H54 (cell line): ENCODE measurements around the gene PMP22.

Experiments used
- DNase-seq: peaks from one replicate; pipeline ENCODE4 v3.0.0; 2011; ENCODE audit warnings: low spot score, mixed read lengths; ENCODE audit not compliant: insufficient read length
- FAIRE-seq: peaks from 3 replicates; lab custom pipeline; 2011; peaks lifted over from hg19 to GRCh38; lab: Jason Lieb, UNC
- POLR2A ChIP-seq: IDR thresholded peaks from 2 replicates; pipeline ENCODE4 v1.6.1; 2011; ENCODE audit warnings: low read depth, mild to moderate bottlenecking, low read length

The PMP22 gene

GRCh38 chr17:15184872-15185624 lies 80.1 kb downstream of the PMP22 start:
- no peak for TF ChIP-seq POLR2A
- FAIRE-seq (no peak), DNase-seq (no peak)

- TF ChIP-seq POLR2A: no peak
- no peak for FAIRE-seq
- no peak for DNase-seq
These were observed 83.3 kb downstream of the PMP22 start for GRCh38 chr17:15181816-15182215.

- FAIRE-seq (no peak), DNase-seq (no peak)
- TF ChIP-seq POLR2A: no peak
These were observed 83.8 kb downstream of the PMP22 start for GRCh38 chr17:15181333-15181732.

- TF ChIP-seq POLR2A: no peak
- FAIRE-seq (no peak), DNase-seq (no peak)
These were observed 85.0 kb downstream of the PMP22 start for GRCh38 chr17:15180121-15180561.
